ENCODE measurements around the gene AGMAT. TPM values are rescaled to one million over a fixed set of nuclear protein-coding genes. Genes with fewer than 3 reads are reported as not detected.
A peak's percentile ranks its signal among the peaks of the same experiment; 100 is the strongest.

Gene AGMAT
- total and polyA plus RNA-seq, 2 of the 13 experiments (the other 11 are each of a cell fraction or from before 2014, with no cell fraction given): 59.1 to 174 TPM

DNA sequence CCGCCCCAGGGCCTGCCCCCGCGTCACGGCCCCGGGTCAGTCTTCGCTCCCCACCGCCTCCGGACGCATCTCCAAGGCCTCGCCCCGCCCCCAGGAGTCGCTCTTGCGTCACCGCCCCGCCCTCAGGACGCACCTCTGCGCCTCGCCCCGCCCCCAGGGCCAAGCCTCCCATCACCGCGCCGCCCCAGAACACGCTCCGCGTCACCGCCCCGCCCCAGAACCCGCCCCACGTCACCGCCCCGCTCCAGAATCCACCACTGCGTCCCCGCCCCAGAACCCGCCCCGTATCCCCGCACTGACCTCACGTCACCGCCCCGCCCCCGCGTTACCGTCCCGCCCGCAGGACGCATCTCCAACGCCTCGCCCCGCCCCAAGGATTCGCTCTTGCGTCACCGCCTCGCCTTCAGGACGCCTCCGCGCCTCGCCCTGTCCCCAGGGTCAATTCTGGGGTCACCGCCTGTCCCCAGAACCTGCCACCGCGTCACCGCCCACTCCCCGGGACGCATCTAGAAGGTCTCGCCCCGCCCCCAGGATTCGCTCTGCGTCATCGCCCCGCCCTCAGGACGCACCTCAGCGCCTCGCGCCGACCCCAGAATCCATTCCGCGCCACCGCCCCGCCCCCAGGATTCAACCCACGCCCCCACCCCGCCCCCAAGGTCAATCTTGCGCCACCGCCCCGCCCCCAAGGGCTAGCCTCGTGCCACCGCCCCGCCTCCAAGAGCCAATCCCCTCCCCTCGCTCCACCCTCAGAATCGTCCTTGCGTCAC lies 60.4 kb downstream of the AGMAT start (continued):
- TF ChIP-seq CEBPZ (IDR thresholded peaks at IDR 0.05; ENCODE audit: low read length) (no peak), ZNF569 (CRISPR knock-in tag; IDR thresholded peaks at IDR 0.05; ENCODE audit: borderline replicate concordance) (no peak), NCOR1 (IDR thresholded peaks at IDR 0.05; ENCODE audit: borderline replicate concordance, low read length) (no peak; the same call in 1 of the 2 replicates), ZNF331 (CRISPR knock-in tag; IDR thresholded peaks at IDR 0.05) (no peak), GPN1 (CRISPR knock-in tag; IDR thresholded peaks at IDR 0.05; ENCODE audit: borderline replicate concordance) (no peak), U2AF2 (IDR thresholded peaks at IDR 0.05; ENCODE audit: low read depth, low read length) (no peak), ZNF230 (CRISPR knock-in tag; IDR thresholded peaks at IDR 0.05) (no peak), ZBTB7A (CRISPR knock-in tag; IDR thresholded peaks at IDR 0.05) (no peak), SAP130 (CRISPR knock-in tag; IDR thresholded peaks at IDR 0.05; ENCODE audit: low read depth) (peak; percentile 70), ZNF766 (CRISPR knock-in tag; IDR thresholded peaks at IDR 0.05; ENCODE audit: borderline replicate concordance) (no peak), ZFX (CRISPR knock-in tag; IDR thresholded peaks at IDR 0.05; ENCODE audit: low read depth) (0 out of 2 replicates have a peak, but pooled peaks have one; percentile 5), TP53 (CRISPR knock-in tag; conservative IDR thresholded peaks at IDR 0.05) (no peak), GTF2F1 (IDR thresholded peaks at IDR 0.05; ENCODE audit: low read length) (no peak), JUNB (CRISPR knock-in tag; IDR thresholded peaks at IDR 0.05; ENCODE audit: borderline replicate concordance) (no peak), REPIN1 (CRISPR knock-in tag; IDR thresholded peaks at IDR 0.05; ENCODE audit: borderline replicate concordance, low read depth) (no peak), ZNF781 (CRISPR knock-in tag; IDR thresholded peaks at IDR 0.05; ENCODE audit: borderline replicate concordance, not compliant biosample characterization) (no peak), SP140L (CRISPR knock-in tag; IDR thresholded peaks at IDR 0.05; ENCODE audit: borderline replicate concordance) (no peak), GATAD1 (CRISPR knock-in tag; IDR thresholded peaks at IDR 0.05) (peak; percentile 45; the same call in 1 of the 2 replicates), CENPT (CRISPR knock-in tag; IDR thresholded peaks at IDR 0.05; ENCODE audit: low read depth) (no peak)
- TF ChIP-seq, protein P1, sequence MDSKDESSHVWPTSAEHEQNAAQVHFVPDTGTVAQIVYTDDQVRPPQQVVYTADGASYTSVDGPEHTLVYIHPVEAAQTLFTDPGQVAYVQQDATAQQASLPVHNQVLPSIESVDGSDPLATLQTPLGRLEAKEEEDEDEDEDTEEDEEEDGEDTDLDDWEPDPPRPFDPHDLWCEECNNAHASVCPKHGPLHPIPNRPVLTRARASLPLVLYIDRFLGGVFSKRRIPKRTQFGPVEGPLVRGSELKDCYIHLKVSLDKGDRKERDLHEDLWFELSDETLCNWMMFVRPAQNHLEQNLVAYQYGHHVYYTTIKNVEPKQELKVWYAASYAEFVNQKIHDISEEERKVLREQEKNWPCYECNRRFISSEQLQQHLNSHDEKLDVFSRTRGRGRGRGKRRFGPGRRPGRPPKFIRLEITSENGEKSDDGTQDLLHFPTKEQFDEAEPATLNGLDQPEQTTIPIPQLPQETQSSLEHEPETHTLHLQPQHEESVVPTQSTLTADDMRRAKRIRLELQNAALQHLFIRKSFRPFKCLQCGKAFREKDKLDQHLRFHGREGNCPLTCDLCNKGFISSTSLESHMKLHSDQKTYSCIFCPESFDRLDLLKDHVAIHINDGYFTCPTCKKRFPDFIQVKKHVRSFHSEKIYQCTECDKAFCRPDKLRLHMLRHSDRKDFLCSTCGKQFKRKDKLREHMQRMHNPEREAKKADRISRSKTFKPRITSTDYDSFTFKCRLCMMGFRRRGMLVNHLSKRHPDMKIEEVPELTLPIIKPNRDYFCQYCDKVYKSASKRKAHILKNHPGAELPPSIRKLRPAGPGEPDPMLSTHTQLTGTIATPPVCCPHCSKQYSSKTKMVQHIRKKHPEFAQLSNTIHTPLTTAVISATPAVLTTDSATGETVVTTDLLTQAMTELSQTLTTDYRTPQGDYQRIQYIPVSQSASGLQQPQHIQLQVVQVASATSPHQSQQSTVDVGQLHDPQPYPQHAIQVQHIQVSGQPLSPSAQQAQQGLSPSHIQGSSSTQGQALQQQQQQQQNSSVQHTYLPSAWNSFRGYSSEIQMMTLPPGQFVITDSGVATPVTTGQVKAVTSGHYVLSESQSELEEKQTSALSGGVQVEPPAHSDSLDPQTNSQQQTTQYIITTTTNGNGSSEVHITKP (CRISPR knock-in tag; IDR thresholded peaks at IDR 0.05; ENCODE audit: low read depth): no peak
- TF ChIP-seq, protein P2, sequence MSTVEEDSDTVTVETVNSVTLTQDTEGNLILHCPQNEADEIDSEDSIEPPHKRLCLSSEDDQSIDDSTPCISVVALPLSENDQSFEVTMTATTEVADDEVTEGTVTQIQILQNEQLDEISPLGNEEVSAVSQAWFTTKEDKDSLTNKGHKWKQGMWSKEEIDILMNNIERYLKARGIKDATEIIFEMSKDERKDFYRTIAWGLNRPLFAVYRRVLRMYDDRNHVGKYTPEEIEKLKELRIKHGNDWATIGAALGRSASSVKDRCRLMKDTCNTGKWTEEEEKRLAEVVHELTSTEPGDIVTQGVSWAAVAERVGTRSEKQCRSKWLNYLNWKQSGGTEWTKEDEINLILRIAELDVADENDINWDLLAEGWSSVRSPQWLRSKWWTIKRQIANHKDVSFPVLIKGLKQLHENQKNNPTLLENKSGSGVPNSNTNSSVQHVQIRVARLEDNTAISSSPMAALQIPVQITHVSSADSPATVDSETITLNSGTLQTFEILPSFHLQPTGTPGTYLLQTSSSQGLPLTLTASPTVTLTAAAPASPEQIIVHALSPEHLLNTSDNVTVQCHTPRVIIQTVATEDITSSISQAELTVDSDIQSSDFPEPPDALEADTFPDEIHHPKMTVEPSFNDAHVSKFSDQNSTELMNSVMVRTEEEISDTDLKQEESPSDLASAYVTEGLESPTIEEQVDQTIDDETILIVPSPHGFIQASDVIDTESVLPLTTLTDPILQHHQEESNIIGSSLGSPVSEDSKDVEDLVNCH (CRISPR knock-in tag; IDR thresholded peaks at IDR 0.05): no peak
